Type B pancreatic cell (in vitro differentiated cells): ENCODE results near the gene ATP4A. TPM values are rescaled to one million over a fixed set of nuclear protein-coding genes. Genes with fewer than 3 reads are reported as not detected.

ENCODE experiments used
- DNase-seq: peaks from one replicate; pipeline ENCODE4 v3.0.0; 2021; ENCODE audit warnings: mixed read lengths; ENCODE audit not compliant: unreplicated experiment; ENCODE audit errors: extremely low spot score
- H3K27ac Mint-ChIP-seq: 2 replicates; pipeline ENCODE4 v1.8.0; 2021; ENCODE audit warnings: mild to moderate bottlenecking, mixed read lengths
- H3K27me3 Mint-ChIP-seq: 2 replicates; pipeline ENCODE4 v1.8.0; 2021; ENCODE audit warnings: mixed read lengths
- H3K36me3 Mint-ChIP-seq: 2 replicates; pipeline ENCODE4 v1.8.0; 2021; ENCODE audit warnings: mixed read lengths
- H3K4me1 Mint-ChIP-seq: one replicate; pipeline ENCODE4 v1.8.0; 2021; ENCODE audit warnings: mixed read lengths; ENCODE audit not compliant: unreplicated experiment
- H3K4me3 Mint-ChIP-seq: 2 replicates; pipeline ENCODE4 v1.8.0; 2021; ENCODE audit warnings: mild to moderate bottlenecking, mixed read lengths
- H3K9me3 Mint-ChIP-seq: 2 replicates; pipeline ENCODE4 v1.8.0; 2021; ENCODE audit warnings: mixed read lengths
- total RNA-seq: library from RNA; stranded (reverse); gene quantifications from 2 replicates; pipeline ENCODE4 v1.2.1, GENCODE V29; 2021; ENCODE audit warnings: low replicate concordance
- TF ChIP-seq, protein P1 (sequence below): fragments of 200-600 bp; sonication (generic); conservative IDR thresholded peaks from 2 replicates; pipeline ENCODE4 v1.5.0; 2021; ENCODE audit warnings: antibody characterized with exemption, mild to moderate bottlenecking

Gene ATP4A
- total RNA-seq, 1 donor from 2014 or later = 16.8 TPM

DNA sequence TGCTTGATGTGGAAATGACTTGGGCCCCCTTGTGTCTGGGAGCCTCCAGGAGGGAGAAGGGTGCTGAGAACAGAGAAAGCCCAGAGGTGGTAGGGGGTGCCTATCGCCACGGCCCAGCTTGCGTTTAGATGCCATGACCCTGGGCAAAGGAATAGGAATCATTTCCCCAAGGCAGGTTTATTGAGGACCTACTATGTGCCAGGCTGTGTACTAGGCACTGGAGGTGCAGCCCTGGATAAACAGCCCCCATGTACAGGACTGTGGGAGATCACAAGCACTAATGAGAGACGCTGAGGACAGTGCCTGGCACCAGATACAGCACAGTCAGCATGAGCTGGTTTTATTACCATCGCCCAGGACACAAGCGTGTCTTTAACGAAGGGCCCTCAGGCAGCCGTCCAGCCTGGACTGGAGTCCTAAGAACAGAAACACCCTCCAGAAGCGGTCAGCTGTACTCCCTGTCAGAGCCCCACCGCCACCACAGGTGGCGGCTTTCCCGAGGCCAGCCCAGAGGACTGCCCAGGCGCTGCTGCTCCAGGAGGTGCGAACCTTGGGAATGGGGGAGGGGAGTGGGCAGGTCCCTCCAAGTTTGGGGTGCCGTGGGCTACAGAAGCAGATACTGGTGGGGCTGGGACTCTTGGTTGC, 13.5 kb downstream of the ATP4A start:
- Mint-ChIP-seq H3K27ac (no peak overlapping the region), H3K9me3 (no peaks in the 10 kb centered on the region), H3K36me3 (peaks cover 5% of the 10 kb centered on the region), H3K27me3 (peaks cover 14% of the 10 kb centered on the region), H3K4me3 (no peak overlapping the region), H3K4me1 (peaks cover 16% of the 10 kb centered on the region)
- TF ChIP-seq, protein P1, sequence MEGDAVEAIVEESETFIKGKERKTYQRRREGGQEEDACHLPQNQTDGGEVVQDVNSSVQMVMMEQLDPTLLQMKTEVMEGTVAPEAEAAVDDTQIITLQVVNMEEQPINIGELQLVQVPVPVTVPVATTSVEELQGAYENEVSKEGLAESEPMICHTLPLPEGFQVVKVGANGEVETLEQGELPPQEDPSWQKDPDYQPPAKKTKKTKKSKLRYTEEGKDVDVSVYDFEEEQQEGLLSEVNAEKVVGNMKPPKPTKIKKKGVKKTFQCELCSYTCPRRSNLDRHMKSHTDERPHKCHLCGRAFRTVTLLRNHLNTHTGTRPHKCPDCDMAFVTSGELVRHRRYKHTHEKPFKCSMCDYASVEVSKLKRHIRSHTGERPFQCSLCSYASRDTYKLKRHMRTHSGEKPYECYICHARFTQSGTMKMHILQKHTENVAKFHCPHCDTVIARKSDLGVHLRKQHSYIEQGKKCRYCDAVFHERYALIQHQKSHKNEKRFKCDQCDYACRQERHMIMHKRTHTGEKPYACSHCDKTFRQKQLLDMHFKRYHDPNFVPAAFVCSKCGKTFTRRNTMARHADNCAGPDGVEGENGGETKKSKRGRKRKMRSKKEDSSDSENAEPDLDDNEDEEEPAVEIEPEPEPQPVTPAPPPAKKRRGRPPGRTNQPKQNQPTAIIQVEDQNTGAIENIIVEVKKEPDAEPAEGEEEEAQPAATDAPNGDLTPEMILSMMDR = no peak
- DNase-seq = no peak

DNA sequence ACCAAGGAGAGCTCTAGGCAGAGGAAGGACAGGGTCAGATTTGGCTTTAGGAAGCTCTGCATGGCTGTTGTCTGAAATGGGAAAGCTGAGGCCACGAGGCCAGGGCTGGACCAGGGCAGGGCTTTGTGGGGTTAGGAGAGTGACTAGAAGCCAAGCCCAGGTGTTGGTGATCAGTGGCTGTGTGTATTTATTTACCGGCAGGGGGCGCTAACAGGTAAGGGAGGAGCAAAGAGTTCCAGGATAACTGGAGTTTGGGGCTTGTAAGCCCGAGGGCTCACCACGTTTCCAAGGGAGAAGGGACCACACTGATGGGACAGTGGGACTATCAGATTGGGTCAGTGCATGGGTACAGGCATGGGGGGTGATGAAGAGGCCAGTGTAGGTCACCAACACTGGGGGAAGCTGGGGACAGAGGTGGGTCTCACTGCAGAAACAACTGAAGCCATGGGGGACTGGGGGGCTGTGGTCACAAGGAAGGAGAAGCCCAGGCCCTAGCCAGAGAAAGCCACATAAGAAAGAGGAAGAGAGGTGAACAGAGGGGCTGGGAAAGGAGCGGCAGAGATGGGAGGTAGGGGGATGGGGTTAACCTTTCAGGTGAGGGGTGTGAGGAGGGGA, 14.2 kb downstream of the ATP4A start:
- peaks cover 16% of the 10 kb centered on the region for H3K4me1 Mint-ChIP-seq
- peaks cover 5% of the 10 kb centered on the region for H3K36me3 Mint-ChIP-seq
- TF ChIP-seq, protein P1 = peak; percentile 83
- peak overlapping the region; percentile 75 for H3K4me3 Mint-ChIP-seq
- no peaks in the 10 kb centered on the region for H3K9me3 Mint-ChIP-seq
- H3K27ac Mint-ChIP-seq = peak overlapping the region; percentile 77
- peaks cover 7% of the 10 kb centered on the region for H3K27me3 Mint-ChIP-seq
- DNase-seq = no peak

DNA sequence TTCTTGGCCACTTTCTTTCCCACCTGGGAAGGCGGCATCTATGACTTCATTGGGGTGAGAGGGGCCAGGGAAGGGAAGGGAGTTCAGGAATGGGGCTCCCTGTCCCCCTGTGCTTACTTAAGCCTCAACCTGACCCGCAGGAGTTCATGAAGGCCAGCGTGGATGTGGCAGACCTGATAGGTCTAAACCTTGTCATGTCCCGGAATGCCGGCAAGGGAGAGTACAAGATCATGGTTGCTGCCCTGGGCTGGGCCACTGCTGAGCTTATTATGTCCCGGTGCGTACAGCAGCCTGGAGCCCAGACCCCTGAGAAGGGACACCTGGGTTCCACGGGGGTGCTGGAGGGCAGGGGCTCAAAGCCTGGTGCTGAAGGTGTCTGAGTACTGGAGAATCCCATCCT, 16.9 kb downstream of the ATP4A start:
- Mint-ChIP-seq H3K27me3 (no peaks in the 10 kb centered on the region), H3K9me3 (no peaks in the 10 kb centered on the region), H3K36me3 (peaks cover 5% of the 10 kb centered on the region), H3K4me1 (peaks cover 20% of the 10 kb centered on the region), H3K4me3 (peak overlapping the region; percentile 92), H3K27ac (peak overlapping the region; percentile 86)
- TF ChIP-seq, protein P1 = no peak
- DNase-seq = no peak

DNA sequence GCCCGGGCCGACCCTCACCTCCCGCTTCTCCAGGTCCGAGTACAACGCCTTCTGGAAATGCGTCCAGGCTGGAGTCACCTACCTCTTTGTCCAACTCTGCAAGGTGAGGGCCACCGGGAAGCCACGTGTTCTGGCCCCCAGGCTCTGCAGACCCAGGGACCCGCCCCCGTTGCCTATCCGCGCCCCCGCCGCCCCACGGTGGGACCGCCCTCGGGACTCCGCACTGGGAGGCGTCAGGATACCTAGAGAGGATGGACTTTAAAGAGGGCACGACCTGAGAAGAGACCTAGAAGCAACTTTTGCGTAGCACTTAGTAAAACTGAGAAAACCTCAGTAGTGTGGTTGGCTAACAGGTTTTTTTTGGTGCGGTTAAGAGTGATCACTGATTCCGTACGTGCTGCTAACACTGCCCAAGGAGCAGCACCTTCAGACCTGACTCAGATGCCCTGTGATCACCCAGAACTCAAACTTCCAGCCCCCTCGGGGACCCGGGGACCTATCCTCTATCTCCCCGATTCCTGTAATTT, 17.5 kb downstream of the ATP4A start:
- H3K36me3 Mint-ChIP-seq = peaks cover 5% of the 10 kb centered on the region
- TF ChIP-seq, protein P1 = no peak
- peaks cover 20% of the 10 kb centered on the region for H3K4me1 Mint-ChIP-seq
- no peaks in the 10 kb centered on the region for H3K27me3 Mint-ChIP-seq
- H3K4me3 Mint-ChIP-seq = peak overlapping the region; percentile 92
- no peaks in the 10 kb centered on the region for H3K9me3 Mint-ChIP-seq
- no peak for DNase-seq
- peak overlapping the region; percentile 86 for H3K27ac Mint-ChIP-seq

DNA sequence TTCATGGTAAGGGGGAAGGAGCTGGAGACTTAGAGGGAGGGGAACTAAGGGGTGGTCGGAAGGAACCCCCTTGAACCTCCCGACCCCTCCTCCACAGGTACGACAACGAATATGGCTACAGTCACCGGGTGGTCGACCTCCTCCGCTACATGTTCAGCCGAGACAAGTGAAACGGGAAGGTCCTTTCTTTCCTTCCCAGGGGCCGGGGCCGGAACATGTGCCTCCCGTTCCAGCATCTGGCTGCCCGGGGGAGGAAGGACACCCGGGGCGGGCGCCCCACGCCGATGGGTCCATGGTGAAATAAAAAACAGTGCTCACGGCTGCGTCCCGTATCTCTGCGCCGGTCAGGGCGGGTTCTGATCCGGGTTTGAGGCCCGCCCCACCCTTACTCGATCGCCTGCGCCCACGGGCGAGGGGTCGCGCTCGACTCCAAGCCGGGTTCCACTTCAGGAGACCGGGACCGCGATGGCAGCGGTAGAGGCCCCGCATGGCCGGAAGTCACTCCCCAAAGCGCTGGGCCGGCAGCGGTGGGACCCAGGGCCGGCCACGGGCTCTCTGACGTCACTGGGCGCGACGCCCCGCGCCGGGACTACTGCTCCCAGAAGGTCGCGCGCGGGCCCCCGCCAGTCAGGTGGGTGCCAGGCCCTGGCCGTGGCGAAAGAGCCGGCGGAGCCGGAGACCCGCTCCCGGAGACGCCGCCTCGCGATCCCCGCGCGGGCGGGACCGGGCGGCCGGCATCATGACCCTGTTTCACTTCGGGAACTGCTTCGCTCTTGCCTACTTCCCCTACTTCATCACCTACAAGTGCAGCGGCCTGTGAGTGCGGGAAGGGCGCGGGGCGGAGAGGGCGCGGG, 18.2 kb downstream of the ATP4A start, which contains the start of gene TMEM147:
TSS of gene TMEM147 (plus strand) at position 626 of the 854 bp plus-strand sequence. CDS start at position 740, 114 bp downstream.
- peak; percentile 92 for DNase-seq
- no peaks in the 10 kb centered on the region for H3K9me3 Mint-ChIP-seq
- H3K4me1 Mint-ChIP-seq = peaks cover 23% of the 10 kb centered on the region
- H3K27me3 Mint-ChIP-seq = no peaks in the 10 kb centered on the region
- peaks cover 5% of the 10 kb centered on the region for H3K36me3 Mint-ChIP-seq
- peak within 1 kb of the TSS; percentile 92 for H3K4me3 Mint-ChIP-seq
- peak within 1 kb of the TSS; percentile 86 for H3K27ac Mint-ChIP-seq
- TF ChIP-seq, protein P1 = no peak
